ENCODE data around the gene ZER1.

DNA sequence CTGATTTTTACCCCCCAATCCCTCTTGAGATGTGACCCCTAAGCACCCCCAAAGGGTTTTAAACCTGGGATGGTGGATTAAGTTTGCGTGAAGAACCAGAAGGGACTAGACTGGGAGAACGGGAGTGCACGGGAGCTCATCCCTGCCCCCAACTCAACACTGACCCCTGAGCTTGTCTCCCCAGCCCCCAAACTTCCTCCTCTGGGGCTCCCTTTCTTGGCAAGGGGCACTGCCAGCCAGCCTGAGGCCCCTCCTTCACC is 87.7 kb downstream of the ZER1 start:
- TF ChIP-seq, protein P1, sequence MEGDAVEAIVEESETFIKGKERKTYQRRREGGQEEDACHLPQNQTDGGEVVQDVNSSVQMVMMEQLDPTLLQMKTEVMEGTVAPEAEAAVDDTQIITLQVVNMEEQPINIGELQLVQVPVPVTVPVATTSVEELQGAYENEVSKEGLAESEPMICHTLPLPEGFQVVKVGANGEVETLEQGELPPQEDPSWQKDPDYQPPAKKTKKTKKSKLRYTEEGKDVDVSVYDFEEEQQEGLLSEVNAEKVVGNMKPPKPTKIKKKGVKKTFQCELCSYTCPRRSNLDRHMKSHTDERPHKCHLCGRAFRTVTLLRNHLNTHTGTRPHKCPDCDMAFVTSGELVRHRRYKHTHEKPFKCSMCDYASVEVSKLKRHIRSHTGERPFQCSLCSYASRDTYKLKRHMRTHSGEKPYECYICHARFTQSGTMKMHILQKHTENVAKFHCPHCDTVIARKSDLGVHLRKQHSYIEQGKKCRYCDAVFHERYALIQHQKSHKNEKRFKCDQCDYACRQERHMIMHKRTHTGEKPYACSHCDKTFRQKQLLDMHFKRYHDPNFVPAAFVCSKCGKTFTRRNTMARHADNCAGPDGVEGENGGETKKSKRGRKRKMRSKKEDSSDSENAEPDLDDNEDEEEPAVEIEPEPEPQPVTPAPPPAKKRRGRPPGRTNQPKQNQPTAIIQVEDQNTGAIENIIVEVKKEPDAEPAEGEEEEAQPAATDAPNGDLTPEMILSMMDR (IDR thresholded peaks at IDR 0.05), result no peak
- TF ChIP-seq POLR2A (IDR thresholded peaks at IDR 0.05), result no peak

Data from body of pancreas (tissue), 4 donors.